Progenitor cell of endocrine pancreas (in vitro differentiated cells): ENCODE measurements around the gene BCLAF1. TPM values are rescaled to one million over a fixed set of nuclear protein-coding genes. Genes with fewer than 3 reads are reported as not detected.
"Not testable (repeated sequence)": the region's sequence is repeated elsewhere in the genome, so short reads cannot be mapped to it uniquely, and the experiment has no call there.

ENCODE experiments used
- DNase-seq: peaks from one replicate; pipeline ENCODE4 v3.0.0; 2021; ENCODE audit warnings: low spot score; ENCODE audit not compliant: unreplicated experiment
- H3K27ac Mint-ChIP-seq: 2 replicates; pipeline ENCODE4 v1.8.0; 2021; ENCODE audit warnings: mild to moderate bottlenecking, moderate library complexity, mixed read lengths
- H3K27me3 Mint-ChIP-seq: 2 replicates; pipeline ENCODE4 v1.8.0; 2021; ENCODE audit warnings: mixed read lengths
- H3K36me3 Mint-ChIP-seq: 2 replicates; pipeline ENCODE4 v1.8.0; 2022; ENCODE audit warnings: mixed read lengths; ENCODE audit not compliant: insufficient read depth
- H3K4me1 Mint-ChIP-seq: 2 replicates; pipeline ENCODE4 v1.8.0; 2021; ENCODE audit warnings: low read depth, mixed read lengths
- H3K4me3 Mint-ChIP-seq: 2 replicates; pipeline ENCODE4 v1.8.0; 2021; ENCODE audit warnings: low read depth, mild to moderate bottlenecking, moderate library complexity, mixed read lengths
- H3K9me3 Mint-ChIP-seq: 2 replicates; pipeline ENCODE4 v1.8.0; 2021; ENCODE audit warnings: low read depth, mixed read lengths
- total RNA-seq: library from RNA; stranded (reverse); gene quantifications from 2 replicates; pipeline ENCODE4 v1.2.1, GENCODE V29; 2021
- TF ChIP-seq, protein P1 (sequence below): fragments of 200-600 bp; sonication (generic); IDR thresholded peaks from one replicate; pipeline ENCODE4 v1.5.0; 2021; ENCODE audit warnings: antibody characterized with exemption, mild to moderate bottlenecking; ENCODE audit not compliant: unreplicated experiment

Gene BCLAF1
- total RNA-seq, 1 donor from 2014 or later = 256 TPM

GRCh38 chr6:136226027-136226673 lies 63.5 kb downstream of the BCLAF1 start:
- Mint-ChIP-seq H3K36me3 (no peaks in the 10 kb centered on the region), H3K9me3 (peaks cover 14% of the 10 kb centered on the region), H3K27ac (no peak overlapping the region), H3K4me3 (no peak overlapping the region), H3K4me1 (peaks cover 1% of the 10 kb centered on the region), H3K27me3 (no peaks in the 10 kb centered on the region)
- TF ChIP-seq, protein P1, sequence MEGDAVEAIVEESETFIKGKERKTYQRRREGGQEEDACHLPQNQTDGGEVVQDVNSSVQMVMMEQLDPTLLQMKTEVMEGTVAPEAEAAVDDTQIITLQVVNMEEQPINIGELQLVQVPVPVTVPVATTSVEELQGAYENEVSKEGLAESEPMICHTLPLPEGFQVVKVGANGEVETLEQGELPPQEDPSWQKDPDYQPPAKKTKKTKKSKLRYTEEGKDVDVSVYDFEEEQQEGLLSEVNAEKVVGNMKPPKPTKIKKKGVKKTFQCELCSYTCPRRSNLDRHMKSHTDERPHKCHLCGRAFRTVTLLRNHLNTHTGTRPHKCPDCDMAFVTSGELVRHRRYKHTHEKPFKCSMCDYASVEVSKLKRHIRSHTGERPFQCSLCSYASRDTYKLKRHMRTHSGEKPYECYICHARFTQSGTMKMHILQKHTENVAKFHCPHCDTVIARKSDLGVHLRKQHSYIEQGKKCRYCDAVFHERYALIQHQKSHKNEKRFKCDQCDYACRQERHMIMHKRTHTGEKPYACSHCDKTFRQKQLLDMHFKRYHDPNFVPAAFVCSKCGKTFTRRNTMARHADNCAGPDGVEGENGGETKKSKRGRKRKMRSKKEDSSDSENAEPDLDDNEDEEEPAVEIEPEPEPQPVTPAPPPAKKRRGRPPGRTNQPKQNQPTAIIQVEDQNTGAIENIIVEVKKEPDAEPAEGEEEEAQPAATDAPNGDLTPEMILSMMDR = peak; percentile 100
- peak; percentile 25 for DNase-seq

DNA sequence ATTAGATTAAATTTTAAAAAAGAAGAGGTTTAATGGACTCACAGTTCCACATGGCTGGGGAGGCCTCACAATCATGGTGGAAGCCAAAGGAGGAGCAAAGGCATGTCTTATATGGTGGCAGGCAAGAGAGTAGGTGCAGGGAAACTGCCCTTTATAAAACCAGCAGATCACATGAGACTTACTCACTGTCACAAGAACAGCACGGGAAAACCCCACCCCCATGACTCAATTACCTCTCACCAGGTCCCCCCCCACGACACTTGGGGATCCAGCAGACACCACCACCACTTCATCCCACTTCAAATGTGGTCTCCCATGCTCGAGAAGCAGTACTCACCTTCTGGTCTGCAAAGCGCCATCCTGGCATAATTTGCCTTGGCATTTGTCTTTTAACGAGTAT lies 64.2 kb downstream of the BCLAF1 start:
- TF ChIP-seq, protein P1 = no peak
- H3K36me3 Mint-ChIP-seq = no peaks in the 10 kb centered on the region
- H3K4me3 Mint-ChIP-seq = no peak overlapping the region
- H3K9me3 Mint-ChIP-seq = peaks cover 14% of the 10 kb centered on the region
- DNase-seq = no peak
- no peaks in the 10 kb centered on the region for H3K4me1 Mint-ChIP-seq
- no peak overlapping the region for H3K27ac Mint-ChIP-seq
- H3K27me3 Mint-ChIP-seq = no peaks in the 10 kb centered on the region

DNA sequence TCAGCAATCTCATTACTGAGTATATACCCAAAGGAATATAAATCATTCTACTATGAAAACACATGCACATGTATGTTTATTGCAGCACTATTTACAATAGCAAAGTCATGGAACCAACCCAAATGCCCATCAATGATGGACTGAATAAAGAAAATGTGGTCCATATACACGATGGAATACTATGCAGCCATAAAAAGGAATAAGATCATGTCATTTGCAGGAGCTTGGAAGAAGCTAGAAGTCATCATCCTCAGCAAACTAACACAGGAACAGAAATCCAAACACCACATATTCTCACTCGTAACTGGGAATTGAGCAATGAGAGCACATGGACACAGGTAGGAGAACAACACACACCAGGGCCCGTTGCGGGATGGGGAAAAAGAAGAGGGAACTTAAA lies 64.7 kb downstream of the BCLAF1 start:
- not testable (repeated sequence) for H3K4me3 Mint-ChIP-seq, H3K4me1 Mint-ChIP-seq, H3K36me3 Mint-ChIP-seq, DNase-seq, H3K27me3 Mint-ChIP-seq, H3K27ac Mint-ChIP-seq
- peaks cover 16% of the 10 kb centered on the region for H3K9me3 Mint-ChIP-seq

DNA sequence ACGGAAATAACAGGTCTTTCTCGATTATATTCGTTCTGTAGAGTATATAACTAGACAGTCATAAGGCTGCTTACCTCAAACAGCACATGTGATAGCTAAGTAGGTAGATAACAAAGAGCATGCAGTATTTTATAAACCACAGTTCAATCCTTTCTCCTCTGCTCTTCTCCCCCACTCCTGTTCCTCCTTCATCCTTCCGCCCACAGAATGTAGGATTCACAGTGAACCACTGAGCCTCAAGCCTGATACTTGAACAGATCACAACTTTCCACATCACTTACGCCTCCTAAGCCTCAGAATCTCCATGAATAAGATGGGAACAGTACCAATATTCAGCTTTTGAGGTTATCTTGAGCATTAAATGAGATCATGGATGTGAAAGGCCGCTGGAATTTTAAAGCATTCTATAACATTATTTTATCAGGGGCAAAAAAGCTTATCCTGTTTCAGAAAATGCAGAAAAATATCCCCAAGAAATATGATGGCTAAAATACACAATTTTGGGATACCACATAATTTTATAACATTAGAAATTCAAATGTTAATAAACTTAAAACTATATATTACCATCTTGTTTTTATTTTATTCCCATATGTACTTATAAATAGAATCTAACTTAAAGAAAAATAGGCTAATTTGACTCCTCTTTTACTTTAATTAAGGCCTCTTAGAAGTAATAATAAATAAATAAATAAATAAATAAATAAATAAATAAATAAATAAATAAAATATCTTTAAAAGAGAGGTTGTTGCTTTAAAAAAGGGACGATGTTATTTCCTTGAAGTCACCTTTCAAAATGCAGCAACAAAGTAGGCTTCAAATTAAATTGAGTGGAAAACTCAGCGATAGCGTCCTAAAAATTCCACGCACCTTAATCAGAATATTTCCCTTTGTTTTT lies 72.9 kb downstream of the BCLAF1 start:
- H3K4me1 Mint-ChIP-seq = no peaks in the 10 kb centered on the region
- DNase-seq = no peak
- H3K9me3 Mint-ChIP-seq = peaks cover 5% of the 10 kb centered on the region
- no peaks in the 10 kb centered on the region for H3K36me3 Mint-ChIP-seq
- H3K4me3 Mint-ChIP-seq = no peak overlapping the region
- no peak overlapping the region for H3K27ac Mint-ChIP-seq
- TF ChIP-seq, protein P1 = no peak
- no peaks in the 10 kb centered on the region for H3K27me3 Mint-ChIP-seq

DNA sequence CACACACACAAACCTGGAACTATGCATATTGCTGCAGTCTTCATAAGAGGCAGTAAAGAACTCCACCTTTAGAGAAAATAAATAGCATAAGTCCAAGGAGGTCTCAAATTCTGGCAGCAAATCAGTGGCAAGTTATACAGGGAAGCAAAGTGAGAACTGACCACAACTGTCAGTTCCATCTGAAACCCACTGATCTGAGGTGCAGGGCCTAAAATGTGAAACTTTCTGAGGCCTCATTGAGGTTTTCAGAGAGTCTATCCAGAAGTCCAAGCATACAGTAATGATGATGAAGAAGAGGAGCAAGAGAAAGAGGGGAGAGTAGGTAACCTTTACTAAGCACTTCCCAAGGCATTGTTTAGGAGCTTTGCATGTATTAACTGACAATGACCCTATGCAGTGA lies 75.8 kb downstream of the BCLAF1 start:
- Mint-ChIP-seq H3K4me3 (no peak overlapping the region), H3K36me3 (no peaks in the 10 kb centered on the region), H3K9me3 (peaks cover 2% of the 10 kb centered on the region), H3K27ac (no peak overlapping the region), H3K4me1 (no peaks in the 10 kb centered on the region), H3K27me3 (no peaks in the 10 kb centered on the region)
- TF ChIP-seq, protein P1 = no peak
- DNase-seq = no peak
